NCI-H2227 (cell line): ENCODE measurements around the gene RIT2.
"Not testable (repeated sequence)": the region's sequence is repeated elsewhere in the genome, so short reads cannot be mapped to it uniquely, and the experiment has no call there.

ENCODE experiments used
- DNase-seq: peaks from one replicate; lab custom pipeline; 2025; ENCODE audit not compliant: unreplicated experiment; lab: John Stamatoyannopoulos, UW

RIT2 gene

DNA sequence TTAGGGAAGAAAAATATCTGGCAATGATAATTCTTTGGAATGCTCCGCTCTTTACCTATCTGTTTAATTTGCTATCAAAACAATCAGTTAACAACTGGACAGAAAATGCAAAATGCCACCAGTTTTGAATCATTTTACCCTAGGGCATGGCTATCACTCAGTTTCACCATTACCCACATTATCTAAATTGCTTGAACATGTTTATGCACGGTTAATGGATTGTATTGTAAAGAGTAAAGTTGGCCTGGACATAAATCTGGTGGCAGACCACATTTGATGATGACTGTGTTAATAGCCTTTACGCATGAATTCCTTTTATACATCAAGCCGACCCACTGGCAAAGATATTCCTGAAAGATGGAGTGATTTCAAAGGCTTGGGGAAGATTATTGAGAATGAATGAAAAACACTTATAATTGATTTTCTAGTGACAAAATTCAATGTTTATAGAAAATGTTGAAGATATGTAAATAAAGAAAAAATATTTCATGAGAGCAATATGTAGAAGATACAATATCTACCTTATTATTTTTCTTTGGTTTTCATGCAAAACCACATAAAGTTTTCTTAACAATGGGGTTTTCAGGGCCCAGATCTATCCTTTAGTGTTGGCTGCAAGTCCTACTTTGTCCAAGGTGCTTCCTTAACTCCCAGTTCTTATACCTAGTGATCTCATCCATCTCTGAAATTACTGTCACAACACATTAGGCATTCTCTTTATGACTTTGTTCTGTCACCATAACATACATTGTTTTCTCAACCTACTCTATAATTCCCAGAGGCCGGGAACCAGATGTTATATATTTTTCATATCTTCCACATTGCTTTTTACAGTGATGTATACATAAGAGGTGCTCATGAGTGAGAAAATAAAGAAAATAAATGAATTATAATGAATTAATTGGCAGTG lies 265.1 kb downstream of the RIT2 start:
- DNase-seq: no peak

DNA sequence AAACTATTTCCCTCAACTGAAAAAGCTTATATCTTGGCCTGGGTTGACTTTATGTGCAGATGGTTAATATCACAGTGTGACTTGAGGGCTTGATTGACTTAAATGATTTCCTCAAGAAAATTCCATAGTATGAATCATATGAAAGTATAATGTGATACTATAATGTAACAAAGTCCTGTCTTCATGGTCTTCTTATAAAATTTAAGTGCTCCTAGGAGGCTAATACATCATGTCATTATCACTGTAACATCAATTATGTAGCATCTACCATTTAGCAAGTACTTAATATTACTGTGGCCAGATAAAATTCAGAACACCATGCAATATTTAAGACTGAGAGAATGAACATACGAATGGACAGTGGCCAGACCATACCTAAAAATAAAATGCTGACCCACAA lies 276.1 kb downstream of the RIT2 start:
- no peak for DNase-seq

DNA sequence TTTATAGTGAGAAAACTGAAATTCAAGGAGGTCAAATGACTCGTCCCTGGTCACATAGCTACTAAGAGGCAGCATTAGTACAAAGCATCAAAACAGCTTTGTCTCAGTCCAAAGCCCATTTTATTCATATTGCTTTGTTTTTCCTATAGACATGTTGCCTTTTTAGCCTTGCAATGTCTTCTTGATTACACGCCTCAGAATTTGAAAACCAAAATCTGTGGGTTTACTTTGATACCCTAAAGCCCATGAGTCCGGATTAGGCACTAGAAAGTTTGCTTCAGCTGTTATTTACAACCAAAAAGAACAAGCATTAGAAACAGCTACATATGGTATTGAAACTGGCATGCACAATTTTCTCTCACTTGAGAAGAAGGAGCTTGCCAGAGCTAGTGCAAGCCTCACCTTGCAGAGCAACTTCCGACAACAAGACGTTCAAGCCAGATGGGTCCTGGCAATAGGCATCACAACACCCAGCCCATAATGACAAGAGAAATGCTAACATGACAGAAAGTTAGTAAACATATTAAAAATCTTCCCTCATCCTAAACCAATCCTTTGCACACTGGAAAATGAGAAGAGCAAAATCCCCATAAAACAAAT lies 276.8 kb downstream of the RIT2 start:
- DNase-seq: no peak

DNA sequence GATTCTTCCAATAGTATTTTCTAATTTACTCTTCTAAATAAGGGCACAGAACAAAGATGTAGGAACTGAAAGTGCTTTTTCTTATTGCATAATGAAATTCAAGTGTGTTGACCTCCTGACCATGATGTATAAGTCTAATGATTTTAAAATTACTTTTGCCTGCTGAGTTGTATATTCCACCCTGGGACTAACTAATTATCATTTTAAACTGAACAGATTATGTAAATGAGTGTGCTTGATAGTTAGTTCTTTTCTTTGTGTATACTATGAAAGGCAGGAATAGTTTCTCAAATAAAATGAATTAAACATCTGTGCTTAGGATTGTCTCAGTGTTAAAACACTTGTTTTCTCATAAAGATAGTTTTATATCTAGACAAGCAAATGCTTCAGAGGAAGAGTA lies 284.5 kb downstream of the RIT2 start:
- DNase-seq: no peak

DNA sequence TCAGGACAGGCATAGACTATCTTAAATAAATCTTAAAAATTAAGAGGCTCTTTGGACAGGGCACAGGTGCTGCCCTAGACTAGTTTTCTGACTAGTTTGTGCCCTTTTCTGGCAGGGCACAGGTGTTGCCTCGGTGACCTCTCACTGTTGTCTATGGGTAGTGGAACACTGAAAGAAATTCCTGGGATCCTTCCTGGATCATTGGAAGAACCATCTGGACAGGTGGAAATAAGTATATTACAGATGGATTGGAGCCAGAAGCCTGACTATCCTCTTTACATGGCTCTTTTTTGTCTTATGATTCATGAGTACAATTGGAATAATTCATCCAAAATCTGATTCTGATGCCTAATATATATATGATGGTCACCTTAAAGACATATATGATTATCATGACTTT lies 286.6 kb downstream of the RIT2 start:
- DNase-seq: no peak

DNA sequence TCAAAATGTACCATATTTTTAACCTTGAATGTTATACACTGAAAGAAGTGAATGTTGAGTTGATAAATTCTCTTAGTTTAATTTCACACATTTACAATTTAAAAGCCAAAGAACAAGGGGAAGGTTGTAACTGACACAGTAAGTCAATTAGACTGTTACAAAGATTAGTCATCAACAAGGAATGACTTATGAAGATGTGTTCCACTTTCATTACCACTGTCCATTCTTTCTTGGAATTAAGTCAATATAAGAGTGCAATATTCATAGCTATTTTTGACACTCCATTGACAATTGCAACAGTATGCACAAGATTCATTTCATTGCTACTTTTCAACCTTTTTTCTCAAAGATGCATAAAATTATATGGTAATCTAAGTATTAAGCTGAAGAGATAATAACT lies 291.3 kb downstream of the RIT2 start:
- no peak for DNase-seq

DNA sequence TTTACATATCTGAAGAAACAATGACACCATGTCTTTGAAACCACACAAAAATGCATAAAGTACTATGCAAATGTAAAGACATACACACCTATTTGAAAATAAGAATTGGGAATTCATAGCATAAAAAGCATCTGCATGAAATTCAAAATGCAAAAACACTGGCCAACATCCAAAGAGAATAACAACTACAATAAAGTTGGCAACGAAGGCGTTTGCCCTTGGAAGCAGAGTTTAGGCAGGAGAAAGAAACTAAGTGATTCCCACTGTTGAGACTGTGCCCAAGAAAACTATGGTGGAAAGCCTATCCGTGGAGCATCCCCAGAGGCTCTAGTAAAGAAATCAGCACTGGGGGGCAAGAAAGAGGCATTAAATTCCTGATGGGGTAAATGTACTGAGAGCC lies 292.8 kb downstream of the RIT2 start:
- DNase-seq: no peak

DNA sequence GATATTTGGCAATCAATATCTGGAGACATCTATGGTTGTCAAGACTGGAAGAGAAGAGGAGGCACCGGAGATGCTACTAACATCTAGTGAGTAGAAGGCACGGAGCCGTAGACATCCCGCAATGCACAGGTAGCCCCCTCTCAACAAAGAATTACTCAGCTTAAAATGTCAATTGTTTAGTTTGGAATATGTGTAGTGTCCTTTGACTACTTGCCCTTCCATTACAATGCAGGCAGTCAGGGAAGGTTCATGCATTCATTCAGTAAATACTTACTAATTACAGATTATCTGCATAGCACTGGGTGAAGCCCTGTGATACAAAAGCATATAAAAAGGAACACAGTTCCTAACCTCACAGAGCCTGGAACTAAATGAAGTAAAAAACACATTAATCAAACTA lies 294.0 kb downstream of the RIT2 start:
- no peak for DNase-seq

DNA sequence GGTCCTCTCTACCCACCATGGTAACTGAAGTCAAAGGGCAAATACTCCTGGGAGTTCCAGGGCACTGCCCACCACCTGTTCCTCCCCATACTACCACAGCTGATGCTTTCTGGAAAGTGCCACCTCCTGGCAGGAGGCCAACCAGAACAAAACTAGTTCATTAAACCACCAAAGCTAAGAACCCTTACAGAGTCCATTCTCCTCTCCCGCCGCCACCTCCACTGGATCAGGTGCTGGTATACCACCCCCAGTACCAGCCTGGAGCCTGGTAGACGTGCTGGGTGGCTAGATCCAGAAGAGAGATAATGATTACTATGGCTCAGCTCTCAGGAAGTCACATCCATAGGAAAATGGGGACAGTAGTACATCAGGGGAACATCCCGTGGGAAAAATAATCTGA lies 300.9 kb downstream of the RIT2 start:
- no peak for DNase-seq

DNA sequence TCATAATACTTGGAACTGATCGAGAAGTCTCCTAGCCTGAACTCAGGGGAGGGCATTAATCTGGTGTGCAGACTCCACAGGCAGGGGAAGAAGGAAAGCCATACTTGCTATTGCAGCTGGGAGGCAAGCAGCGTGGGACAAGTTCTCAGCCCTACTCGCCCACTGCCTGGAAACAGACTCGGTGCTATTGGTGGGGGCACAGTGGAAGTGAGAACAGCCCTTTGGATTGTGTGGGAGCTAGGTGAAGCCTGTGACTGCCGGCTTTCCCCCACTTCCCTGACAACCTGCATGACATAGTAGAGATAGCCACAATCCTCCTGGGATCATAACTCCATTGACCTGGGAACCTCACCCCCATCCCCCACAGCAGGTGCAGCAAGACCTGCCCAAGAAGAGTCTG lies 301.3 kb downstream of the RIT2 start:
- no peak for DNase-seq

DNA sequence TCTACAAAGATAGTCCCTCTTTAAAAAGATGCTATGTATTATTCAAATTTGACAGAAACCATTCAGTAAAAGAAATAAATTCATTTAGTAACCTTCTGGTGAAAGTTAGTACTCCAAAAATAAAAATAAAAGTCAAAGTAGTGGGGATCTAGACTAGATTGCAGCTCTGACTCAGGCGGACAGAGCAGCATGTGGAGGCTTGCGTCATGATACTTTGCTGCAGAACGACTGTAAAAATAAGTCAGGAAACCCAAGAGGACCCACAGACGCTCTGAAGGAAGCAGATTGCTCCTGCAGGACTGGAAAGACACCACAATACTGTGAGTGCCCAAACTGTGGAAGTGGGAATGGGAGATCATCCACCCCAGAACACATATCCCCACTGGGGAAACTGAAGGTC lies 301.9 kb downstream of the RIT2 start:
- no peak for DNase-seq

DNA sequence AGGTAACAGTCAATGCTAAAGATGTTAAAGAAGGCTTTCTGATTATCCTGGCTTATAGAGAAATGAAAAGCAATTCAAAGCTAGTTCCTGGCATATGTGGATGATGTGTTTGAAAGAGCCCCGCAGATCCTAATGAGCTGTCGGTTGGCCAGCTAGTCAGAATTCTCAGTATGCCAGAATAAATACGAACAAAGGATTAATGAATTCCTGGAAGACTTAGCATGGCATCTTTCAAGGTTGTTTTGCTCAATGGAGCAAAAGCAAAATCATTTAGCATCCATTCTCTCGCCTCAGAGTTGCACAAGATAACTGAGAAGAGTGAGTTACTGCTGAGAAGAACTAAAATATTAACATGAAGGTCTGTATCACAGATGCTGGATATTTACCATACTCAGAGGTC lies 307.6 kb downstream of the RIT2 start:
- DNase-seq: no peak

DNA sequence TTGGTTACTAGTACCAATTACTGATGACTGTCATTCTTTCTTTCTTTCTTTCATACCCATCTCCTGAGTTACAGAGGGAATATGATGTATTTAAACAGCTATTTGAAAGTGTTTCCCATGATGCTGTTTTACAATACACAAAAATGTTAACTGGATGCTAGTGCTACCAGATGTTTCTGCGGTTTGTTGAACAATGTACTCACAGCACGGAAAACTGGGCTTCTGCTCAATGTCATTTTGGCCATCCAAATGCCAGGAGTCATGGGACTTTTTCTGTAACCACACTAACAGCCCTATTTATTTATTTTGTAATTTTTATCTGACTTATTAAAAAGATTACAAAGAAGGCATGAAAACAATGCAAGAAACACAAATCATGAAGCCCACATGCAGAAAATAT lies 313.8 kb downstream of the RIT2 start:
- DNase-seq: no peak

DNA sequence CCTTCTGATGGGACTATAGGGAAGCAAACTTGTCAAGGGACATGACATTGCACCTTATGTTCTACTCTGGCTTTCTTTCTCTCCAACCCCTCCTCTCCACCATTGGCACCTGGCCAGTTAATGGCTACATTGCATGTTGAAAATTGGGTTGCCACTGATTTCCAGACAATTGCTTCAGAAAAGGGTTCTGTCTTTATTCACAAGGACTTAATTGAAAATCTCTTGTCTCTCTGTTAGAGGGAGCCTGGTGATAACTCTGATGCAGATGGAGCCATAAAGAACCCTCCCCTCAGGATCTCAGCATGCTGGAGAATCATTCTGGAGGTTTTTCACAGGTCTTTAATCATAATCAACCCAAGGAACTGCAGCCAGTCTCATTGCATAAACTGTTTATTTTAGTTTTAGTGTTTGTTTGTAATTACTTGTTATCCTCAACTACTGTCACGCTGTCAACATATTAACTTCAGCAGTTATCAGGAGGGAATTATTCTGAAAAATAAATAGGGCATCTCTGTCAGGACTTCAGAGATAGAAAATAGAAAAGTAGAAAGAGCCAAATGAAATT lies 316.8 kb downstream of the RIT2 start:
- peak; percentile 29 for DNase-seq

DNA sequence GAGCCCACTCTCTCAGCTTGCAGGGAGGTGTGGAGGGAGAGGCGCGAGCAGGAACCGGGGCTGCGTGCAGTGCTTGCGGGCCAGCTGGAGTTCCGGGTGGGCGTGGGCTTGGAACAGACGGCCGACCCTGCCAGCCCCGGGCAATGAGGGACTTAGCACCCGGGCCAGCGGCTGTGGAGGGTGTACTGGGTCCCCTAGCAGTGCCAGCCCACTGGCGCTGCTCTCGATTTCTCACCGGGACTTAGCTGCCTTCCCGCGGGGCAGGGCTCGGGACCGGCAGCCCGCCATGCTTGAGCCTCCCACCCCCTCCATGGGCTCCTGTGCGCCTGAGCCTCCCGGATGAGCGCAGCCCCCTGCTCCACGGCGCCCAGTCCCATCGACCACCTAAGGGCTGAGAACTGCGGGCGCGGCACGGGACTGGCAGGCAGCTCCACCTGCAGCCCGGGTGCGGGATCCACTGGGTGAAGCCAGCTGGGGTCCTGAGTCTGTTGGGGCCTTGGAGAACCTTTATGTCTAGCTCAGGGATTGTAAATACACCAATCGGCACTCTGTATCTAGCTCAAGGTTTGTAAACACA lies 320.2 kb downstream of the RIT2 start:
- not testable (repeated sequence) for DNase-seq

DNA sequence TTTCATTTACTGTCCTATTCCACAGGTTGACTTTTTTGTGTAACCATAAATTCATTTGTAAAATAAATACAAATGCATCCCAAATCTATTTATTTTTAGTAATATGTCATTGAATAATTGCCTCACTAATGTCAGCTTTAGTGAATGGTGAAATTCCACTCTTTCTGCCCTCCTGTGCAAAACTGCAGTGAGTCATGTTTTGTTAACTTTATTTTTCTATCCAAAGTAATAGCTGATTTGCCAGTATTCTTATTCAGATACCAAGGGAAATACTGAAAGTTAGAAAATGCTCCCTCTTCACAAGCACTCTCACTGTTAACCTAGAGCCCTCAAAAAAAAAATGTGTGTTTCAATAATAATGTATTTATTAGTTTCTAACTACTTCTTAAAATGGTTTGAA lies 322.8 kb downstream of the RIT2 start:
- DNase-seq: no peak

DNA sequence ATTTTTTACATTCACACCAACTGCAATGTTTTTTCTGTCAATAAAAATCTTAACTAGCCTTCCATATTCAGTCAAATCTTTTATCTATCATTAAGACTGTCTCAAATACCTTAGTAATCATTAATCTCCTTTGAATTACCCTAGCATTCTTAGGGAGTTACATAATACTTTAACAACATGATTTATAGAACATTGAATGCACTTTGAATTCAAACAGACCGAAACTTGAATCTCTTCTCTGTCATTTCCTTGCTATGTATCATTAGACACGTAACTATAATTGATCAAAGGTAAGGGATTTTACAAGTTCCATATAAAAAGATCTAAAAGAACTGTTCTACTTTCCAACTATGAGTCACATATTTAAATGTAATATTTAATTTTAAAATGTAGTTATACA lies 330.9 kb downstream of the RIT2 start:
- DNase-seq: no peak

DNA sequence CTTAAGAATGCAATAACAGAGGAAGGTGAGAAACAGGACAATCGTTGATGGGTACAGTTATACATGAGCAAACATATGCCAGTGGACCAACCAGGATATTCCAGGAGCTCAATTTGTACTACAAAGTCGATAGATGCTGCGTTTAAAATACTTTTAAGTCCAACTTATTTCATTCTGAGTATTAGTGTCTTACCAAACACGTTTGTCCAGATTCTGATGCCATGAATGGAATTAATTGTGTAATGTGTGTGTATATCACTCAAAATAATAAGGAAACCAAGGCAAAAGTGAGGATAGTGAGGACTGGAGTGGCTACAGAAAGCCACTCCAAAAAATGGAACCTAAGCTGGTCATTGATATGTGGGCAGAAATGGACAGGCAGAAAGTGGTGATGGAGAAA lies 332.6 kb downstream of the RIT2 start:
- DNase-seq: no peak

DNA sequence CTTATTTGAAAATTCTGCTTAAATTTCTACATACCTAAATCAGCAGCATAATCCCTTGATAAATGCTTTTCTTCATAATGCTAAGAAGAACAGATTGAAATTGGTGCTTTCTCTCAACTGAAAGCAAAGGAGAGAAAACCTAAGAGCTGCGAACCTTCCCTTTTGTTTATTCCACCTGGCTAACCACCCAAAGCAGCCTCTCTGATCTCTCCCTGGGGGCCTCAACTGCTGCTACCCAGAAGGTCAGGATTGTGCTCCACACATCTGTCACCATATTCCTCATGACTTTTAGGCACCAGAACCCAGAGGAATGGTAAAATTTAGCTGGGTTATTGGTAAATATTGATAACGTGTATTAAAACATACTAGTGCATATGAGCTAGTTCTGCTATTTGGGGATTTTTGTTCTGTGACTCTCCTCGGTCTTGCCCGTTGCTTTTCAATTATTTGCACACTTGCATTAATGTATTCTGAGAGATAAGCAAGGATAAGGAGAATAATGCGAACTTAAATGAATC lies 334.1 kb downstream of the RIT2 start:
- DNase-seq: no peak

DNA sequence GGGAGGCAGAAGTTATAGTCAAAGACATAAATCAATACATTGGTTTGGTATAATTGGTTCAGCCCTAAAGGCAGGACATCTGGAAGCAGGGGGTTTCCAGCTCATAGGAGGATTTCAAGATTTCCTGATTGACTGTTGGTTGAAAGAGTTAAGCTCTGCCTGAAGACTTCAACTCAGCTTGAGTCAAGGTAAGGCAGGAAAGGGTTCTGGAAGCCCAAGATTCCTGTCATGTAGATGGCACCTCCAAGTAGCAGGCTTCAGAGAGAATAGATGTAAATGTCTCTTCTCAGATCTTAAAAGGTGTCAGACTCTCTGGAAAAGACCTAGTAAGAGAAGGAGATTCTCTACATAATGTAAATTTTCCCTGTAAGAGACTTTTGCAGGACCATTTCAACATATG lies 335.3 kb downstream of the RIT2 start:
- DNase-seq: no peak

DNA sequence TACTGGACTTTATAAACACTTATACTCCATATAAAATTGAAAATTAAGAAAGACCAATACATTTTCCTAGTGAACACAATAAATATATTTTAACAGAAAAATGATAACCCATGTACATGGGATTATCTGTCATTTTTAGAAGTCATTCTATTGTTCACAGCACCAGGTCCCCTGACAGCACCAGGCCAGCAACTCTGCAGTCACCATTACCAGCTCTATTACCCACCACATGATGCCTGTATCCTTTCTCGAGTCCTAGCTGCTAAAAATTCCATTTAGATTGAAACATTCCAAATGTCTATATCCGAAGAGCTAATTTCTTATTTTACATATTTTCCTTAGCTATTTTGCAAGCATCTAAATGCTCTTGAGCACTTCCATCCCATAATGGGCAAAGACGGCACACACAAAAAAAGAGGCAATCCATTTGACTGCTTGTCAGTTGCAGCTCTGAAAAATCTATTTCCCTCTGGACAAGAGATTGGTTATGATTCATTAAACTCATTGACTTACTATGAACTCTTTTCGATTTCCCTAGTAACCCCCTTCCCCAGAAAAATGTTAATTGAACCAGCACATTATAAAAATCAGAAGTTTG lies 336.9 kb downstream of the RIT2 start:
- DNase-seq: no peak
